Adrenal gland (tissue), 12 donors: Measurements from ENCODE around the gene NF1. TPM values are rescaled to one million over a fixed set of nuclear protein-coding genes. Genes with fewer than 3 reads are reported as not detected.

Experiments used
- DNase-seq, 7 donors: peaks; one replicate each; pipeline ENCODE4 v3.0.0-alpha.2; 2019 to 2020
- H3K27ac ChIP-seq, 5 donors: fragments of 200-600 bp; sonication (generic) in 4 of 5; 1 replicate in 3 of 5; 2 replicates in 2 of 5; pipeline versions ENCODE4 v1.5.1 to v1.8.0; 2016 to 2020; ENCODE audit warnings: mild to moderate bottlenecking in 1 of 5
- H3K27me3 ChIP-seq: fragments of 200-600 bp; 2 replicates; pipeline ENCODE4 v1.8.0; 2021
- H3K36me3 ChIP-seq, 2 donors: fragments of 200-600 bp; replicated peaks in 1 of 2; 1 replicate in 1 of 2; 2 replicates in 1 of 2; pipeline versions ENCODE4 v1.5.1 to v1.8.0; 2018 to 2022
- H3K4me1 ChIP-seq, 2 donors: fragments of 200-600 bp; replicated peaks in 1 of 2; 1 replicate in 1 of 2; 2 replicates in 1 of 2; pipeline versions ENCODE4 v1.5.1 to v1.8.0; 2018 to 2021
- H3K4me3 ChIP-seq, 4 donors: fragments of 200-600 bp; sonication (generic) in 3 of 4; one replicate each; pipeline ENCODE4 v1.5.1; 2016 to 2018
- H3K9me3 ChIP-seq, 3 donors: fragments of 200-600 bp; sonication (generic) in 1 of 3; replicated peaks in 1 of 3; 1 replicate in 2 of 3; 2 replicates in 1 of 3; pipeline versions ENCODE4 v1.5.1 to v1.8.0; 2016 to 2021
- CTCF ChIP-seq, 6 experiments: fragments of 450-650 bp in 4 of 6; fragments of 200-600 bp in 2 of 6; sonication (generic) in 1 of 6; IDR thresholded peaks; 1 replicate in 5 of 6; 2 replicates in 1 of 6; pipeline versions ENCODE4 v1.5.1 to v1.8.0; 2016 to 2021; ENCODE audit warnings: antibody characterized with exemption in 6 of 6, mild to moderate bottlenecking in 2 of 6, moderate library complexity in 1 of 6
- POLR2A ChIP-seq, 2 donors: fragments of 450-650 bp; IDR thresholded peaks; one replicate each; pipeline ENCODE4 v1.6.1; 2017; ENCODE audit warnings: antibody characterized with exemption in 2 of 2, mild to moderate bottlenecking in 2 of 2, moderate library complexity in 1 of 2
- WGBS, 4 donors: extraction: QIAGEN DNeasy Blood & Tissue Kit in 2 of 4; methylation state at CpG; one replicate each; pipeline versions ENCODE4 v1.1.5 to v1.1.7; 2013 to 2017; 5-methylcytosine and 5-hydroxymethylcytosine counted together
- intact Hi-C, 2 donors: fragments of 100-400 bp; cut with DNase I; formaldehyde crosslinking; loops; one replicate each; pipeline versions ENCODE4 v1.14.1 to v1.15.0; 2022 to 2023
- polyA plus RNA-seq, 3 donors: library from polyadenylated mRNA; stranded (reverse); fragments of 200-250 nt in 2 of 3; fragments of 350-450 nt in 1 of 3; fragmentation: Illumina TruSeq in 1 of 3; extraction: RNeasy Lipid Tissue Mini Kit (QIAGEN cat#74804) in 1 of 3; gene quantifications; one replicate each; pipeline ENCODE4 v1.2.3, GENCODE V29; 2013 to 2014
- total RNA-seq, 9 donors: library from RNA; depleted of rRNA in 4 of 9; stranded (reverse); fragments of >200 nt in 4 of 9; fragments of 120-200 nt in 1 of 9; fragmentation: NEBNext Ultra II Directional in 1 of 9; extraction: Animal tissue kit (Norgen Biotek cat#: 25700) in 1 of 9; gene quantifications; one replicate each; pipeline versions ENCODE4 v1.1.0 to v1.2.4, GENCODE V29; 2013 to 2023
- donor health status: healthy with polysubstance abuse.
- donor health status: Bipolar disorder and iron deficiency.
- donor health status: DM: yes; HTN: yes; CAD: no.
- donor health status: DM: no; HTN: no; CAD: no.
- donor health status: DM: no; HTN: no; CAD: no.
- donor health status: DM: yes; HTN: yes; CAD: no.

Gene NF1
- total and polyA plus RNA-seq, 12 donors, result 8.8 to 91.3 (median 53.5) TPM

- H3K27me3 ChIP-seq, result peaks cover 5% of the 10 kb centered on the region
- intact Hi-C loops, result no loop called here
- no peak for DNase-seq
- WGBS, 4 donors, result 66 to 90% (median 72%) methylated on average over 6 to 10 of the region's 10 CpGs
- H3K4me3 ChIP-seq, result no peak overlapping the region
- no peak for TF ChIP-seq CTCF (IDR thresholded peaks at IDR 0.05)
- TF ChIP-seq POLR2A (IDR thresholded peaks at IDR 0.05), result no peak
- H3K4me1 ChIP-seq, result no peaks in the 10 kb centered on the region
- no peak overlapping the region for H3K27ac ChIP-seq
- H3K9me3 ChIP-seq, result no peaks in the 10 kb centered on the region
- no peaks in the 10 kb centered on the region for H3K36me3 ChIP-seq
Measured at GRCh38 chr17:31416503-31416923, 321.7 kb downstream of the NF1 start.

- no peak overlapping the region for H3K4me3 ChIP-seq
- DNase-seq, result no peak
- no peak overlapping the region for H3K27ac ChIP-seq
- no peaks in the 10 kb centered on the region for H3K36me3 ChIP-seq
- intact Hi-C loops, result no loop called here
- no peaks in the 10 kb centered on the region for H3K4me1 ChIP-seq
- 87 to 91% (median 89%) methylated on average over 8 to 10 of the region's 10 CpGs for WGBS, 4 donors
- H3K27me3 ChIP-seq, result peaks cover 5% of the 10 kb centered on the region
- TF ChIP-seq CTCF (IDR thresholded peaks at IDR 0.05), result no peak
- no peak for TF ChIP-seq POLR2A (IDR thresholded peaks at IDR 0.05)
- no peaks in the 10 kb centered on the region for H3K9me3 ChIP-seq
Measured at GRCh38 chr17:31417051-31417792, 322.4 kb downstream of the NF1 start.

- H3K27me3 ChIP-seq, result no peaks in the 10 kb centered on the region
- DNase-seq, result no peak
- intact Hi-C loops, result no loop called here
- no peak overlapping the region for H3K27ac ChIP-seq
- no peaks in the 10 kb centered on the region for H3K36me3 ChIP-seq
- no peak for TF ChIP-seq POLR2A (IDR thresholded peaks at IDR 0.05)
- no peak for TF ChIP-seq CTCF (IDR thresholded peaks at IDR 0.05)
- H3K9me3 ChIP-seq, result no peaks in the 10 kb centered on the region
- no peak overlapping the region for H3K4me3 ChIP-seq
- no peaks in the 10 kb centered on the region for H3K4me1 ChIP-seq
- 44 to 61% (median 58%) methylated on average over 6 of the region's 6 CpGs for WGBS, 4 donors
Measured at GRCh38 chr17:31418773-31419350, 324.1 kb downstream of the NF1 start.

DNA sequence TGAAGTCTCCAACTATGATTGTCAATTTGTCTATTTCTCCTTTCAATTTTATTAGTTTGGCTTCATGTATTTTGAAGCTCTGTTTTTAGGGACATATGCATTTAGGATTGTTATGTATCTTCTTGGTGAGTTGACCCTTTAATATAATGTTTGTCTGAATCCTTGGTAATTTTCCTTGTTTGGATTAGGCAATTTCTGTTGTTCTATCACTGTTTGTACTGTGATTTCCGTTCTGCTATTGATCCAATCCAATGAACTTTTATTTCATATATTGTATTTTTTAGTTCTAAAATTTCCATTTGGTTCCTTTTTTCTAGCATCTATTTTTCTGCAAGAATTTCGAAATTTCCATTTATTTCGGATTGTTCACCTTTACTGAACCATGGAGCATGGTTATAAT, 327.7 kb downstream of the NF1 start:
- Histone ChIP-seq H3K27me3 (no peaks in the 10 kb centered on the region), H3K36me3 (no peaks in the 10 kb centered on the region), H3K27ac (no peak overlapping the region), H3K4me1 (peaks cover 9 to 14% of the 10 kb centered on the region in 2 donors), H3K9me3 (no peaks in the 10 kb centered on the region), H3K4me3 (no peak overlapping the region)
- intact Hi-C loops, result no loop called here
- 80 to 88% (median 86%) methylated on average over 3 of the region's 3 CpGs for WGBS, 4 donors
- DNase-seq, result no peak
- TF ChIP-seq POLR2A (IDR thresholded peaks at IDR 0.05) (no peak), CTCF (IDR thresholded peaks at IDR 0.05) (no peak)
